A673 (cell line): ENCODE results near the gene MTX2. TPM values are rescaled to one million over a fixed set of nuclear protein-coding genes. Genes with fewer than 3 reads are reported as not detected.

Experiments
- BruUV-seq: library from RNA; stranded (reverse); fragments of 400-500 nt; replicated peaks from 2 replicates; lab custom pipeline; 2021; lab: Mats Ljungman, UMichigan
- CTCF ChIA-PET: fragments of 300-600 bp; sonication (Branson Sonifier 250); formaldehyde crosslinking; loops from one replicate; lab custom pipeline; 2022; ENCODE audit warnings: antibody characterized with exemption; lab: Charles Lee
- POLR2A ChIA-PET: fragments of 300-600 bp; sonication (Branson Sonifier 250); formaldehyde crosslinking; loops from one replicate; lab custom pipeline; 2022; ENCODE audit warnings: antibody characterized with exemption; ENCODE audit not compliant: low non-redundant PET; lab: Charles Lee
- DNase-seq: peaks from one replicate; pipeline ENCODE4 v3.0.0-alpha.2; 2015; ENCODE audit warnings: low spot score
- H3K27ac ChIP-seq: fragments of 200-600 bp; sonication (generic); 2 replicates; pipeline ENCODE4 v1.5.1; 2016; ENCODE audit warnings: mixed run types, low read depth, mild to moderate bottlenecking, mixed read lengths, antibody characterized with exemption, low read length; ENCODE audit not compliant: poor library complexity, severe bottlenecking
- H3K27me3 ChIP-seq: fragments of 200-600 bp; sonication (generic); replicated peaks from 2 replicates; pipeline ENCODE4 v1.6.1; 2017; ENCODE audit warnings: mixed run types, low read depth, mild to moderate bottlenecking, mixed read lengths, antibody characterized with exemption, low read length; ENCODE audit not compliant: insufficient read depth, poor library complexity
- H3K36me3 ChIP-seq: fragments of 200-600 bp; sonication (generic); 2 replicates; pipeline ENCODE4 v1.6.1; 2016; ENCODE audit warnings: mixed run types, mild to moderate bottlenecking, mixed read lengths, antibody characterized with exemption, low read length; ENCODE audit not compliant: insufficient read depth, poor library complexity, severe bottlenecking
- H3K4me1 ChIP-seq: fragments of 200-600 bp; sonication (generic); 2 replicates; pipeline ENCODE4 v1.6.1; 2017; ENCODE audit warnings: mixed run types, mild to moderate bottlenecking, mixed read lengths, antibody characterized with exemption, low read length; ENCODE audit not compliant: insufficient read depth, poor library complexity, severe bottlenecking
- H3K4me3 ChIP-seq: fragments of 200-600 bp; sonication (generic); 2 replicates; pipeline ENCODE4 v1.5.1; 2016; ENCODE audit warnings: low read depth, mixed run types, mild to moderate bottlenecking, mixed read lengths, low read length; ENCODE audit not compliant: poor library complexity, severe bottlenecking
- H3K9me3 ChIP-seq: fragments of 200-600 bp; sonication (generic); 2 replicates; pipeline ENCODE4 v1.6.1; 2016; ENCODE audit warnings: mixed run types, low read depth, mild to moderate bottlenecking, mixed read lengths, antibody characterized with exemption, low read length; ENCODE audit not compliant: poor library complexity, severe bottlenecking
- CTCF ChIP-seq: fragments of 300-800, 200-600 bp; sonication (generic); conservative IDR thresholded peaks from 2 replicates; pipeline ENCODE4 v1.5.1; 2017; ENCODE audit warnings: low read depth, mild to moderate bottlenecking, antibody characterized with exemption, low read length, moderate library complexity, mixed read lengths
- EZH2 ChIP-seq: fragments of 200-600 bp; sonication (generic); IDR thresholded peaks from 2 replicates; pipeline ENCODE4 v1.6.1; 2017; ENCODE audit warnings: borderline replicate concordance, low read depth, mild to moderate bottlenecking, mixed read lengths, antibody characterized with exemption, low read length; ENCODE audit not compliant: poor library complexity, severe bottlenecking
- intact Hi-C: fragments of 100-400 bp; cut with micrococcal nuclease; formaldehyde crosslinking; loops from one replicate; pipeline ENCODE4 v1.10.0; 2022; ENCODE audit not compliant: unreplicated experiment
- total RNA-seq: library from RNA; stranded (reverse); gene quantifications from 2 replicates; pipeline ENCODE4 v1.2.3, GENCODE V29; 2021

The MTX2 gene
- total RNA-seq, 1 experiment from 2014 or later: 31.1 TPM

GRCh38 chr2:176234940-176235339 is 34.3 kb upstream of the MTX2 start:
- no TSS peak for BruUV-seq
- no peak for DNase-seq
- intact Hi-C loops: no loop called here
- Histone ChIP-seq H3K27me3 (no peaks in the 10 kb centered on the region), H3K4me3 (no peak overlapping the region), H3K4me1 (no peaks in the 10 kb centered on the region), H3K36me3 (no peaks in the 10 kb centered on the region), H3K27ac (no peak overlapping the region), H3K9me3 (no peaks in the 10 kb centered on the region)
- CTCF ChIA-PET: no interaction called here
- TF ChIP-seq EZH2 (no peak), CTCF (no peak)
- POLR2A ChIA-PET: interaction anchor here (0.6 kb wide), 1 partner anchor 13 kb away, joined by 3 read pairs; no protein-coding TSS in a partner anchor

GRCh38 chr2:176237456-176237855 is 31.8 kb upstream of the MTX2 start:
- ChIA-PET CTCF (no interaction called here), POLR2A (no interaction called here)
- H3K4me1 ChIP-seq: no peaks in the 10 kb centered on the region
- H3K27me3 ChIP-seq: no peaks in the 10 kb centered on the region
- no peak overlapping the region for H3K27ac ChIP-seq
- intact Hi-C loops: no loop called here
- no peaks in the 10 kb centered on the region for H3K36me3 ChIP-seq
- H3K4me3 ChIP-seq: no peak overlapping the region
- TF ChIP-seq CTCF (no peak), EZH2 (no peak)
- no peaks in the 10 kb centered on the region for H3K9me3 ChIP-seq
- BruUV-seq: no TSS peak
- no peak for DNase-seq

- intact Hi-C loops: no loop called here
- H3K27ac ChIP-seq: no peak overlapping the region
- H3K27me3 ChIP-seq: no peaks in the 10 kb centered on the region
- ChIA-PET CTCF (no interaction called here), POLR2A (no interaction called here)
- no peak for TF ChIP-seq CTCF
- no peak for TF ChIP-seq EZH2
- no peaks in the 10 kb centered on the region for H3K36me3 ChIP-seq
- H3K4me3 ChIP-seq: no peak overlapping the region
- H3K9me3 ChIP-seq: no peaks in the 10 kb centered on the region
- no peaks in the 10 kb centered on the region for H3K4me1 ChIP-seq
- no TSS peak for BruUV-seq
- no peak for DNase-seq
Measured at GRCh38 chr2:176239031-176239430, 30.2 kb upstream of the MTX2 start.
